Body of pancreas (tissue), 4 donors: ENCODE results near the gene LDLRAD1.

ENCODE experiments used
- CTCF ChIP-seq, 7 experiments: fragments of 450-650 bp in 4 of 7; fragments of 200-600 bp in 3 of 7; sonication (generic) in 3 of 7; IDR thresholded peaks; one replicate each; pipeline ENCODE4 v1.5.1; 2016 to 2019; ENCODE audit warnings: antibody characterized with exemption in 7 of 7
- POLR2A ChIP-seq, 3 donors: fragments of 450-650 bp; IDR thresholded peaks; one replicate each; pipeline ENCODE4 v1.6.1; 2016; ENCODE audit warnings: antibody characterized with exemption in 3 of 3, mild to moderate bottlenecking in 2 of 3

- TF ChIP-seq CTCF (IDR thresholded peaks at IDR 0.05) (no peak), POLR2A (IDR thresholded peaks at IDR 0.05) (no peak)
Observed at GRCh38 chr1:54013393-54014008, 4.5 kb downstream of the LDLRAD1 start.
